ENCODE results near the gene ARMS2. TPM values are rescaled to one million over a fixed set of nuclear protein-coding genes. Genes with fewer than 3 reads are reported as not detected.

Gene ARMS2
- total and polyA plus RNA-seq, 2 experiments from 2014 or later = not detected

GRCh38 chr10:122421054-122421625 is 33.3 kb upstream of the ARMS2 start:
- ATAC-seq = no peak
- Mint-ChIP-seq H3K36me3 (ENCODE audit: low read depth) (peaks cover 6% of the 10 kb centered on the region; the same call in 2 of the 3 replicates), H3K4me3 (no peak overlapping the region), H3K27me3 (ENCODE audit: insufficient read depth, low read depth, poor library complexity) (peaks cover 2% of the 10 kb centered on the region), H3K4me1 (peaks cover 10% of the 10 kb centered on the region; the same call in 2 of the 3 replicates), H3K27ac (no peak overlapping the region), H3K9me3 (no peaks in the 10 kb centered on the region)
- Histone ChIP-seq H4K20me1 (replicated peaks; ENCODE audit: insufficient read depth) (0 out of 2 replicates have a peak, but pooled peaks cover 5% of the 10 kb centered on the region), H3K36me3 (ENCODE audit: insufficient read depth) (no peaks in the 10 kb centered on the region), H3K27me3 (ENCODE audit: insufficient read depth) (no peaks in the 10 kb centered on the region), H3K27ac (ENCODE audit: low read depth) (no peak overlapping the region), H3F3A (replicated peaks; ENCODE audit: low read depth) (no peaks in the 10 kb centered on the region), H3K79me2 (replicated peaks; ENCODE audit: insufficient read depth) (no peaks in the 10 kb centered on the region), H3K9me2 (ENCODE audit: insufficient read depth) (no peaks in the 10 kb centered on the region), H3K4me3 (no peak overlapping the region), H3K4me1 (ENCODE audit: insufficient read depth) (peaks cover 12% of the 10 kb centered on the region), H3K4me2 (no peak overlapping the region), H2AFZ (no peak overlapping the region)
- DNase-seq (ENCODE audit: low spot score) = no peak
- TF ChIP-seq NANOG (IDR thresholded peaks at IDR 0.05; ENCODE audit: borderline replicate concordance) = no peak
- no peak for TF ChIP-seq EZH2phosphoT487 (IDR thresholded peaks at IDR 0.05; ENCODE audit: unreplicated experiment)

GRCh38 chr10:122421742-122422141 is 32.7 kb upstream of the ARMS2 start:
- peaks cover 10% of the 10 kb centered on the region; the same call in 2 of the 3 replicates for H3K4me1 Mint-ChIP-seq
- Histone ChIP-seq H3K27ac (ENCODE audit: low read depth) (no peak overlapping the region), H3K4me1 (ENCODE audit: insufficient read depth) (peaks cover 12% of the 10 kb centered on the region), H2AFZ (no peak overlapping the region), H3K4me2 (no peak overlapping the region), H3K9me2 (ENCODE audit: insufficient read depth) (no peaks in the 10 kb centered on the region), H3K36me3 (ENCODE audit: insufficient read depth) (no peaks in the 10 kb centered on the region), H3K27me3 (ENCODE audit: insufficient read depth) (no peaks in the 10 kb centered on the region), H4K20me1 (replicated peaks; ENCODE audit: insufficient read depth) (0 out of 2 replicates have a peak, but pooled peaks cover 5% of the 10 kb centered on the region), H3F3A (replicated peaks; ENCODE audit: low read depth) (no peaks in the 10 kb centered on the region), H3K4me3 (no peak overlapping the region), H3K79me2 (replicated peaks; ENCODE audit: insufficient read depth) (no peaks in the 10 kb centered on the region)
- H3K36me3 Mint-ChIP-seq (ENCODE audit: low read depth) = peaks cover 6% of the 10 kb centered on the region; the same call in 2 of the 3 replicates
- H3K9me3 Mint-ChIP-seq = no peaks in the 10 kb centered on the region
- H3K27me3 Mint-ChIP-seq (ENCODE audit: insufficient read depth, low read depth, poor library complexity) = peaks cover 2% of the 10 kb centered on the region
- no peak overlapping the region for H3K4me3 Mint-ChIP-seq
- no peak overlapping the region for H3K27ac Mint-ChIP-seq
- DNase-seq (ENCODE audit: low spot score) (no peak), ATAC-seq (no peak)
- TF ChIP-seq STAT1 (IDR thresholded peaks at IDR 0.05; ENCODE audit: unreplicated experiment) (no peak), NANOG (IDR thresholded peaks at IDR 0.05; ENCODE audit: borderline replicate concordance) (no peak), ZNF114 (CRISPR knock-in tag; IDR thresholded peaks at IDR 0.05) (no peak), POLR2AphosphoS5 (IDR thresholded peaks at IDR 0.05; ENCODE audit: low read depth) (no peak), ZNF331 (CRISPR knock-in tag; IDR thresholded peaks at IDR 0.05; ENCODE audit: low read depth) (no peak), EZH2phosphoT487 (IDR thresholded peaks at IDR 0.05; ENCODE audit: unreplicated experiment) (no peak), EZH2 (IDR thresholded peaks at IDR 0.05; ENCODE audit: low read depth, unreplicated experiment) (no peak), JUNB (IDR thresholded peaks at IDR 0.05; ENCODE audit: unreplicated experiment) (no peak), REST (IDR thresholded peaks at IDR 0.05; ENCODE audit: unreplicated experiment) (no peak)
- TF ChIP-seq, protein P1, sequence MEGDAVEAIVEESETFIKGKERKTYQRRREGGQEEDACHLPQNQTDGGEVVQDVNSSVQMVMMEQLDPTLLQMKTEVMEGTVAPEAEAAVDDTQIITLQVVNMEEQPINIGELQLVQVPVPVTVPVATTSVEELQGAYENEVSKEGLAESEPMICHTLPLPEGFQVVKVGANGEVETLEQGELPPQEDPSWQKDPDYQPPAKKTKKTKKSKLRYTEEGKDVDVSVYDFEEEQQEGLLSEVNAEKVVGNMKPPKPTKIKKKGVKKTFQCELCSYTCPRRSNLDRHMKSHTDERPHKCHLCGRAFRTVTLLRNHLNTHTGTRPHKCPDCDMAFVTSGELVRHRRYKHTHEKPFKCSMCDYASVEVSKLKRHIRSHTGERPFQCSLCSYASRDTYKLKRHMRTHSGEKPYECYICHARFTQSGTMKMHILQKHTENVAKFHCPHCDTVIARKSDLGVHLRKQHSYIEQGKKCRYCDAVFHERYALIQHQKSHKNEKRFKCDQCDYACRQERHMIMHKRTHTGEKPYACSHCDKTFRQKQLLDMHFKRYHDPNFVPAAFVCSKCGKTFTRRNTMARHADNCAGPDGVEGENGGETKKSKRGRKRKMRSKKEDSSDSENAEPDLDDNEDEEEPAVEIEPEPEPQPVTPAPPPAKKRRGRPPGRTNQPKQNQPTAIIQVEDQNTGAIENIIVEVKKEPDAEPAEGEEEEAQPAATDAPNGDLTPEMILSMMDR (conservative IDR thresholded peaks at IDR 0.05; ENCODE audit: low read depth in 2 of 2) = no peak
- TF ChIP-seq, protein P2, sequence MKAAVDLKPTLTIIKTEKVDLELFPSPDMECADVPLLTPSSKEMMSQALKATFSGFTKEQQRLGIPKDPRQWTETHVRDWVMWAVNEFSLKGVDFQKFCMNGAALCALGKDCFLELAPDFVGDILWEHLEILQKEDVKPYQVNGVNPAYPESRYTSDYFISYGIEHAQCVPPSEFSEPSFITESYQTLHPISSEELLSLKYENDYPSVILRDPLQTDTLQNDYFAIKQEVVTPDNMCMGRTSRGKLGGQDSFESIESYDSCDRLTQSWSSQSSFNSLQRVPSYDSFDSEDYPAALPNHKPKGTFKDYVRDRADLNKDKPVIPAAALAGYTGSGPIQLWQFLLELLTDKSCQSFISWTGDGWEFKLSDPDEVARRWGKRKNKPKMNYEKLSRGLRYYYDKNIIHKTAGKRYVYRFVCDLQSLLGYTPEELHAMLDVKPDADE (IDR thresholded peaks at IDR 0.05) = no peak

All from GM23338 (cell line).